Measurements from ENCODE around the gene CACNG4.

GRCh38 chr17:67056746-67057490 lies 92.4 kb downstream of the CACNG4 start:
- peak in 1 of 2 donors; percentile 38 for TF ChIP-seq POLR2A (IDR thresholded peaks at IDR 0.05)
- TF ChIP-seq CTCF (IDR thresholded peaks at IDR 0.05 in 4 of 5, conservative IDR thresholded peaks at IDR 0.05 in 1 of 5), result no peak
